ENCODE data around the gene CTSL. TPM values are rescaled to one million over a fixed set of nuclear protein-coding genes. Genes with fewer than 3 reads are reported as not detected.

CTSL gene
- polyA plus RNA-seq, 1 donor (not counting 4 experiments of a cell fraction or from before 2014, with no cell fraction given) = 121 TPM

DNA sequence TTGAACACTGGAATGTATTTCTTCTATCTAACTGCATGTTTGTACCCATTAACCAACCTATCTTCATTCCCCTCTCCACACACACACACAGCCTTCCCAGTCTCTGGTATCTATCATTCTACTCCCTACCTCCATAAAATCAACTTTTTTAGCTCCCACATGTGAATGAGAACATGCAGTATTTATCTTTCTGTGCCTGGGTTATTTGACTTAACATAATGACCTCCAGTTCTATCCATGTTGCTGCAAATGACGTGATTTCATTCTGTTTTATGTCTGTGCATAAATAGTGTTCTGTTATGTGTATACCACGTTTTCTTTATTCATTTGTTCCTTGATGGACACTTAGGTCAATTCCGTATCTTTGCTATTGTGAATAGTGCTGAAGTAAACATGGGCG lies 38.7 kb upstream of the CTSL start:
- Histone ChIP-seq H4K20me1 (ENCODE audit: control insufficient read depth, extremely low read depth, insufficient read depth, low read length) (no peaks in the 10 kb centered on the region), H3K27ac (ENCODE audit: control insufficient read depth, insufficient read depth, low read length) (no peak overlapping the region), H3K9ac (ENCODE audit: control insufficient read depth, extremely low read depth, insufficient read depth, low read length) (no peak overlapping the region), H2AFZ (ENCODE audit: control insufficient read depth, low read length) (no peak overlapping the region), H3K4me2 (ENCODE audit: control insufficient read depth, extremely low read depth, insufficient read depth, low read depth, low read length) (no peak overlapping the region), H3K4me1 (ENCODE audit: control insufficient read depth, extremely low read depth, insufficient read depth, low read length) (no peaks in the 10 kb centered on the region), H3K4me3 (ENCODE audit: control insufficient read depth in 2 of 3, extremely low read depth in 1 of 3, insufficient read depth in 2 of 3, low read depth in 1 of 3, low read length in 3 of 3) (no peak overlapping the region), H3K9me3 (ENCODE audit: control insufficient read depth, low read depth, low read length) (no peaks in the 10 kb centered on the region), H3K9me1 (ENCODE audit: control insufficient read depth, extremely low read depth, insufficient read depth, low read length) (no peaks in the 10 kb centered on the region), H3K27me3 (ENCODE audit: control insufficient read depth, extremely low read depth, insufficient read depth, low read length) (no peaks in the 10 kb centered on the region), H3K36me3 (ENCODE audit: control insufficient read depth in 2 of 2, extremely low read depth in 1 of 2, insufficient read depth in 2 of 2, low read length in 2 of 2) (no peaks in the 10 kb centered on the region), H3K79me2 (ENCODE audit: control insufficient read depth, insufficient read depth, low read length) (no peaks in the 10 kb centered on the region)
- dilution Hi-C loops (cut with MboI; ENCODE audit: extremely low pct_ligation_motif_present, low sequenced_read_pairs) = no loop called here
- TF ChIP-seq EZH2 (IDR thresholded peaks at IDR 0.05; ENCODE audit: low read length) = no peak
- TF ChIP-seq, protein P1, sequence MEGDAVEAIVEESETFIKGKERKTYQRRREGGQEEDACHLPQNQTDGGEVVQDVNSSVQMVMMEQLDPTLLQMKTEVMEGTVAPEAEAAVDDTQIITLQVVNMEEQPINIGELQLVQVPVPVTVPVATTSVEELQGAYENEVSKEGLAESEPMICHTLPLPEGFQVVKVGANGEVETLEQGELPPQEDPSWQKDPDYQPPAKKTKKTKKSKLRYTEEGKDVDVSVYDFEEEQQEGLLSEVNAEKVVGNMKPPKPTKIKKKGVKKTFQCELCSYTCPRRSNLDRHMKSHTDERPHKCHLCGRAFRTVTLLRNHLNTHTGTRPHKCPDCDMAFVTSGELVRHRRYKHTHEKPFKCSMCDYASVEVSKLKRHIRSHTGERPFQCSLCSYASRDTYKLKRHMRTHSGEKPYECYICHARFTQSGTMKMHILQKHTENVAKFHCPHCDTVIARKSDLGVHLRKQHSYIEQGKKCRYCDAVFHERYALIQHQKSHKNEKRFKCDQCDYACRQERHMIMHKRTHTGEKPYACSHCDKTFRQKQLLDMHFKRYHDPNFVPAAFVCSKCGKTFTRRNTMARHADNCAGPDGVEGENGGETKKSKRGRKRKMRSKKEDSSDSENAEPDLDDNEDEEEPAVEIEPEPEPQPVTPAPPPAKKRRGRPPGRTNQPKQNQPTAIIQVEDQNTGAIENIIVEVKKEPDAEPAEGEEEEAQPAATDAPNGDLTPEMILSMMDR (optimal IDR thresholded peaks at IDR 0.05 in 1 of 3, IDR thresholded peaks at IDR 0.05 in 1 of 3, conservative IDR thresholded peaks at IDR 0.05 in 1 of 3; ENCODE audit: extremely low read depth in 1 of 3, insufficient read depth in 2 of 3, low read length in 3 of 3) = no peak
- DNase-seq (ENCODE audit: low read depth, low spot score) (no peak), FAIRE-seq (no peak)

DNA sequence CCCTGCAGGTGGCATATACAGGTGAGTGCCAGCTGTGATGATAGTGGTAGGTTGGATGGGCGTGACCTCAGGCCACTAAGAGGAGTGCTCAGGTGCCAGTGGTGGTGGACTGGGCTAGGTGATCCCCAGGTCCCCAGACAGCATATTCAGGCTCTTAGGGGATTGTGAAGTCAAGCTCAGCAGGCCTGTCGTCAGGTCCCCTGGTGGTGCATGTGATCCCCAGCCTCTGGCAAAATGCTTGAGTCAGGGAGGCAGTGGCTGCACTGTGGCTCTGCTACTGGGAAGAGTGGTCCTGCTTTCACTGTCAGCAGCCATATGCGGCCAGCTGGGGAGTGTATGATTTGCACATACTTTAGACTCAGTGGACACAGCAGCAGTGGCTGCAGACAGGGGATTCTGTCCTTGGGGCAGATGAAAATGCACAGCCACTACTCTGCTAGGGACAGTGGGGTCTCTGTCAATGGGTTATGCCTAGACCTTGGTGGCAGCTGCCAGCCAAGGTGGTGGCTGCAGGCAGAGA lies 31.6 kb upstream of the CTSL start:
- no peak overlapping the region for H3K4me2 ChIP-seq (ENCODE audit: control insufficient read depth, extremely low read depth, insufficient read depth, low read depth, low read length)
- no peaks in the 10 kb centered on the region for H4K20me1 ChIP-seq (ENCODE audit: control insufficient read depth, extremely low read depth, insufficient read depth, low read length)
- no peak overlapping the region for H3K9ac ChIP-seq (ENCODE audit: control insufficient read depth, extremely low read depth, insufficient read depth, low read length)
- no peaks in the 10 kb centered on the region for H3K36me3 ChIP-seq (ENCODE audit: control insufficient read depth in 2 of 2, extremely low read depth in 1 of 2, insufficient read depth in 2 of 2, low read length in 2 of 2)
- H3K79me2 ChIP-seq (ENCODE audit: control insufficient read depth, insufficient read depth, low read length) = no peaks in the 10 kb centered on the region
- no peak for FAIRE-seq
- no peak for DNase-seq (ENCODE audit: low read depth, low spot score)
- no peak overlapping the region for H2AFZ ChIP-seq (ENCODE audit: control insufficient read depth, low read length)
- no peaks in the 10 kb centered on the region for H3K27me3 ChIP-seq (ENCODE audit: control insufficient read depth, extremely low read depth, insufficient read depth, low read length)
- no peak for TF ChIP-seq EZH2 (IDR thresholded peaks at IDR 0.05; ENCODE audit: low read length)
- TF ChIP-seq, protein P1 (optimal IDR thresholded peaks at IDR 0.05 in 1 of 3, IDR thresholded peaks at IDR 0.05 in 1 of 3, conservative IDR thresholded peaks at IDR 0.05 in 1 of 3; ENCODE audit: extremely low read depth in 1 of 3, insufficient read depth in 2 of 3, low read length in 3 of 3) = no peak
- H3K9me1 ChIP-seq (ENCODE audit: control insufficient read depth, extremely low read depth, insufficient read depth, low read length) = no peaks in the 10 kb centered on the region
- dilution Hi-C loops (cut with MboI; ENCODE audit: extremely low pct_ligation_motif_present, low sequenced_read_pairs) = no loop called here
- H3K4me3 ChIP-seq (ENCODE audit: control insufficient read depth in 2 of 3, extremely low read depth in 1 of 3, insufficient read depth in 2 of 3, low read depth in 1 of 3, low read length in 3 of 3) = no peak overlapping the region
- no peaks in the 10 kb centered on the region for H3K4me1 ChIP-seq (ENCODE audit: control insufficient read depth, extremely low read depth, insufficient read depth, low read length)
- no peaks in the 10 kb centered on the region for H3K9me3 ChIP-seq (ENCODE audit: control insufficient read depth, low read depth, low read length)
- H3K27ac ChIP-seq (ENCODE audit: control insufficient read depth, insufficient read depth, low read length) = no peak overlapping the region

All from keratinocyte (primary cell).